Activated CD4-positive, alpha-beta T cell treated with anti-CD3 and anti-CD28 coated beads for 24 hours (primary cell): ENCODE data around the gene VPS11.
A peak's percentile ranks its signal among the peaks of the same experiment; 100 is the strongest.

Experiments
- DNase-seq, 2 donors: peaks; one replicate each; pipeline ENCODE4 v3.0.0-alpha.2; 2020; ENCODE audit warnings: low read depth in 2 of 2

The VPS11 gene

DNA sequence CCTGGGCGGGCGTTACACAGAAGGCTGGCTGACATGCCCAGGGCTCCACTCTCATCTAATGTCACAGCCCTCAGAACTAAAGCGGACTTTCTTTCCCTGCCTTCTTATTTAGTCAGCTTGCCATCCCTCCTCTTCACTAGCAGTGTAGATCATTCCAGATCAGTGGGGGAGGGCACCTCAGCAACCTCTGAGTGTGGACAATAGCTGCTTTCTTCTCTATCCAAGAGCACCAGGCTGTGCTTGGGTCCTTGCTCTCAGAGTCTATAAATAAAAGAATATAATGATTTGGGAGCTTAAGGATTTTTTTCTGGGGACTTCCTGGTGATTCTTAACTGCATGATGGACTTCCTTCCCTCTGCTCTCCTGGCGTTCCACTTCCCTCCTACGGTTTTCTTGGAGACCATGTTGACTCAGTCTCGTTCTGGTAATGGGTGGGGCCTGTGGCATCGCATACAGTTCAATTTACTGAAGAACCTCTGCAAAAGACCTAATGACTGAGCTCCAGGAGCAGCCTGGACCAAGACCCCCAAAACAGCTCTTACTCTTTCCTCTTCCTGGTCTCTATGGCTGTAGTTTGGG lies 14.2 kb downstream of the VPS11 start:
- no peak for DNase-seq

DNA sequence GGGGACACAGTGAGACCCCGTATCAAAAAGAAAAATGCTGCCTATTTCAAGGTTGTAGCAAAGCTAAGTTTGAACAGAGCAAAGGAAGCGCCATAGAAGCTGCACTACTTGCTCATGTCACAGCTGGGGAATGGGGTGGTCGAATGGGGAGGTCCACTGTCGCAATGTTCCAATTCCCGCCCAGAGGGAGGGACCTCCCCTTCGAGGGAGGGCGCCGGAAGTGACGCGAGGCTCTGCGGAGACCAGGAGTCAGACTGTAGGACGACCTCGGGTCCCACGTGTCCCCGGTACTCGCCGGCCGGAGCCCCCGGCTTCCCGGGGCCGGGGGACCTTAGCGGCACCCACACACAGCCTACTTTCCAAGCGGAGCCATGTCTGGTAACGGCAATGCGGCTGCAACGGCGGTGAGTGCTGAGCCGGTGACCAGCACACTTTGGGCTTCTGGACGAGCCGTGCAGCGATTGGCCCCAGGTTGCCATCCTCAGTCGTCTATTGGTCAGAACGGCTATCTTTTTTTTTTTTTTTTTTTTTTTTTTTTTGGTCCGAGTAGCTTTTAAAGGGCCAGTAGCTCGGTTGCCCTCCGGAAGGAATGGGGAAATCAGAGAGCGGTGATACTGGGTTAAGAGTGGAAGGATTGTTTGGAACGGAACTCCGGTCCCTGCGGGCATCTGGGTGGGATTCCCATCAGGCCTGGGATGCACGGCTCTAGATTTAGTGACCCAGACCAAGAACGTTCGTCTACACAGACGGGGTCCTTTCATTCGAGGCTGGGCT lies 17.2 kb downstream of the VPS11 start, which contains the start of gene HMBS:
Gene HMBS (plus strand): TSS at position 219 of the 774 bp plus-strand sequence. CDS start 153 bp downstream, at position 372.
- DNase-seq = peak; percentile 83 to 86

- no peak for DNase-seq
Observed at GRCh38 chr11:119085437-119085847, 17.8 kb downstream of the VPS11 start.

GRCh38 chr11:119087123-119087522 lies 19.5 kb downstream of the VPS11 start:
- DNase-seq = no peak

GRCh38 chr11:119087747-119088241 lies 20.2 kb downstream of the VPS11 start:
- DNase-seq = no peak

GRCh38 chr11:119088406-119088805 lies 20.8 kb downstream of the VPS11 start:
- DNase-seq = no peak

DNA sequence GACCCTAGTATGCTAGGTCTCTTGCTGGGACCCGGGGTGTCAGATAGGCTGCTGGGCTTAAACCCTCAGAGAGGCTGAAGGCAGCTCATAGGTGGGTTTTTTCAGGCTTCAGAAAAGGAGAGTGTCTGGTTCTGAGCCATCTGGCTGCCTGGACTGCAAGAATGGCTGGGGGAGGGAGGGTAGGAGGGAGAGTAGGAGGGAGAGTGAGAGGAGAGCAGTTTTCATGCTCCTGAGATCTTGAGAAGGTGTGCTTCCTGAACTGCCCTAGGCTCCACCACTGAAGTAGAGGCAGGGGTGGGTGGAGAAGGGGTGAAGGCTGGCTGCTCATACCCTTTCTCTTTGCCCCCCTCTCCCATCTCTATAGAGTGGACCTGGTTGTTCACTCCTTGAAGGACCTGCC lies 21.7 kb downstream of the VPS11 start:
- DNase-seq = no peak

- DNase-seq = no peak
Observed at GRCh38 chr11:119091178-119091577, 23.6 kb downstream of the VPS11 start.

- no peak for DNase-seq
Observed at GRCh38 chr11:119091966-119092879, 24.6 kb downstream of the VPS11 start.

- no peak for DNase-seq
Observed at GRCh38 chr11:119092880-119093842, 25.5 kb downstream of the VPS11 start.

DNA sequence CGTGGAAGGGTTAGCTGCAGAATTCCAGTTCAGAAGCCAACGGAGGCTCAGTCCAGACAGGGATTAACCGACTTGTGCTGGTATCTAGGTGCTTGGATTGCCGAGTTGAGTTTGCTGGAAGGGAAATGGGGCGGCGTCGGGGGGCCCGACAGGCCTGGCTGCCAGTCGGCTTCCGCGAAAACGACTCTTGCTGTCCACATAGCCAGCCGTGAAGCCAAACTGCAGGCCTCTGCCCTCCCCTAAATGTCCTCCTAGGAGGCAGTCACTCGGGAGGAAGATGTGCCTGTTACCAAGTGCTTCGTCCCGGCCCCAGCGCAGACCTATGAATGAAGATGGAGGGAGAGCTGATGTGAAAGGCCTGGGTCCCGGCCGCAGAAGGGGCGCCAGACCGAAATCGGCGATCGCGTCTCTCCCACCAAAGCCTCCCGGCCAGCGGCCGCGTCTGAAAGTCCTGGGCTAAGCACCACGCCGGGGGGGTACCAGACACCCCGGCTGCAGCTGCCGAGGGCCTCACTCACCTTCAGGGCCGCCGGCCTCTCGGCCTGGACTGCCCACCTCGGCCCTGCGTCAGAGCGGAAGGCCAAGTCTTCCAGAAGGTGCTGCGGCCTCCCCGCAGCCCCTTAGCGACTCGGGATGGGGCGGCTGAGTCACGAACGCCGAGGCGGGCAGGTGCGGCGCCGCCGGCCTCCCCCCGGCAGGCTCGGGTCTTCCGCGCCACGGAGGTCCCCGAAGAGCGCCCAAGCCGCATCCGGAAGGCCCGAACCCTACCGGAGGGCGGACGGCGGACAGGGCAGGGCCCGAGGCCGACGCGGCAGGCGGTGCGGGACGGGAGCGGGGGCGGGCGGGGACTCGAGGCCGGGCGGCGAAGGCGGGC lies 26.6 kb downstream of the VPS11 start:
- DNase-seq = no peak

DNA sequence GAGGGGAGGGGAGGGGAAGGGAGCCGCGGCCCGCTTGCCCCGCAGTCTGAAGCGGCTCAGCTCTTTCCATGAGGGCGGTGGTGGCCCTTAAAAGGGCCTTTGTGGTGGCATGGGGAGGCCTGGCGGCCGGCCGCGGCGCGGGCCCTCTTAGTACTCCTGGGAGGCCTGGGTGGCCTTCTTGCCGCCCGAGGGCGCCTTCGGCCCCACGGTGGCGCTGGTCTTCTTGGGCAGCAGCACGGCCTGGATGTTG lies 27.1 kb downstream of the VPS11 start:
- DNase-seq = no peak

DNA sequence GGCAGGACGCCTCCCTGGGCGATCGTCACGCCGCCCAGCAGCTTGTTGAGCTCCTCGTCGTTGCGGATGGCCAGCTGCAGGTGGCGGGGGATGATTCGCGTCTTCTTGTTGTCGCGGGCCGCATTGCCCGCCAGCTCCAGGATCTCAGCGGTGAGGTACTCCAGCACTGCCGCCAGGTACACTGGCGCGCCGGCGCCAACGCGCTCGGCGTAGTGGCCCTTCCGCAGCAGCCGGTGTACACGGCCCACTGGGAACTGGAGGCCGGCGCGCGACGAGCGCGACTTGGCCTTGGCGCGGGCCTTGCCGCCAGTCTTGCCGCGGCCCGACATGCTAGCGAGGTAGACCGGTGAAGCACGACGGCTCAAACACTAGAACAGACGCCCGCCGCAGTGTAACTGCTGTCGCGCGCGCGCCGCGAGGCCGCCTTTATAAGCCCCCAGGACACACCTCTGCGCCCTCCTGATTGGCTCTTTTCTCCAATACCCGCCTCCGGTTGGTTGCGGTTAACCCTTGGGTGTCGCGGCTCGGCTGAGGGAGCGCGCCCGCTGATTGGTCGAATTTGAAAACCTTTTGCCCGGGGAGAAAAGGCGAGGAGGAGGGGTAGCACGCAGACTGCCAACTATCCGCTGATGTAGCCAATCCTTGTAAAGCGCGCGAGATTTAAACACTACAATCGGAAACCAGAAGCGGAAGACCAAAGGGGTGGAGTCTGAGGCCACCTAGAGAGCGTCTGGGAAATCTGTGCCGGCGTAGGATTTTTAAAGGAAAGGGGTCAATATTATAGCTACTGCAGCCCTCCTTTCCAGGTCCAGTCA lies 27.7 kb downstream of the VPS11 start:
- peak; percentile 97 to 98 for DNase-seq

DNA sequence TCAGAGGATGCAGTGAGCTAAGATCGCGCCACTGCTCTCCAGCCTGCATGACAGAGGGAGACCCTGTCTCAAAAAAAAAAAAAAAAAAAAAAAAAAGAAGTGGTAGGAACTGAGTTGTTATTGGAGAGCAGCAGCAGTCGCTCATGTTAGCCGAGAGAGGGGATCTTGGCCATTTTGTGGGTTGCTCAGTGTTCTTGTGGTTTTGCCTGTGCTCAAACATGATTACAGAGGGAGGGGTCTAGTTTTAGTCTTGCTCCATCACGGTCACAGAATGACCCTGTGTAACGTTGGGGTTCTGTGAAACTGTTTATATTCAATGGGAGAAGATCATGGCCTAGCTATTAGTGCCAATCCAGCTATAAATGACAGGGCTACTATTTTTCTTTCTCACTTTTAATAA lies 32.1 kb downstream of the VPS11 start:
- no peak for DNase-seq

DNA sequence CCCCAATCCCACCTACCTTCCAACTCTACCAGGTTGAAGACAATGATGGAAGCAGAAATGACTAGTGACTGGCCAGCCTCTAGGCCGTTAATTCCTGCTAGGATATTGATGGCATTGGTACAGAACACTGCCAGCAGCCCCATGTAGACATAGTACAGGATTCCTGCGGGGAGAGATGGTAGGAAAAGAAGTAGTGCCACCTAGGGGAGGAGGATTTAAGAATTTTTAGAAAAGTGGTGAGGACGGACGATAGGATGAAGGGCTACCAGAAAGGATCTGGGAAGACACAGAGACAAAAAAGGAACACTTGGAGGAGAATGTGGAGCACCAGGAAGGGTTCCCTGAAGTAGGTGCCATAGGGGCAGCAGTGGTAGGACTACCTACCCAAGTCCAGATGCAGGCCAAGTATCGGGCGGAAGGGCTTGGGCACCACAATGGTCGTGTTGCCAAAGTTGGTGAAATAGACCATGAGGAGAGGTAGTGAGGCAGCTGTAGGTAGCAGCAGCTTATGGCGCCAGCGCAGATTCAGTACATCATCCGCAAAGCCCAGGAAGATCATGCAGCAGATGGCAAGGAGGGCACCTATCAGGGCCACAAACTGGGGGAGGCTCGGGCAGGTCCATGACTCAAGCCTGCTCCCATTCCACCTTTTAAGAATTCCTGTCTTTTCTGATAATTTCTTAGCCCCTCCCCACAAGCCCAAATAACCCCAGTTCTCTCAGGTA lies 32.8 kb downstream of the VPS11 start:
- no peak for DNase-seq

DNA sequence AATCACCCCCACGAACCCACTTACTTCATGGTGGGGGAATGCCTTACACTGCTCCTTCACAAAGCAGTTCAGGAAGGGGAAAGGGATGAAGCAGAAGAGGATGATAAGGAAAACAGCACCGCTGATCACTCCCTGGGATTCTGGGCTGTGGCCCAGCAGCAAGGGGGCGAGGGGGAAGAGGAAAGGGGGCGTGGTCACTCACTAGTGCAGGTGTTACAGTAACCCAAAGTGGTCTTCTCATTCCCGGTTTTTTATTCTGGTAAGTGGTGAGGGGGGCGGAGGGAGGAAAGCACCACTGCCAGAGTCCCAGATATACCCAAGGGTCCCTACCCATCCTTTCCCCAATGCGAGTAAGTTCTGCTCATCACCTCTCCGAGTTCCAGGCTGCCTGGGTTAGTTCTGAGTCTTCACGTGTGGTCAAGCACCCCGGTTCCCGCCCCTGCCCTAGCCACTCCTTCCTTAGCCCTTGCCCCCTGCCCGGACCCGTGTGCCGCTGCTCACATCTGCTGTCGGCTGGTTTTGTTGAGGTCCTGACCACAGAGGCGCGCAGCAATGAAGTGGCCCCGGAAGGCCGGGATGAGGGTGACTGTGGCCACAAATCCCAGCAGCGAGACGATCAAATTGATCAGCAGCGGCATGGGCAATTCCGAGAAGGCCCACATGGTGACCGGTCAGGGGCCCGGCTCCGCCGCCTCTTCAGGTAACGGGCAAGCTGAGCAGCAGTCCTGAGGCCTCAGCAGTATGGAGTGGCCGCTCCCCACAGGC lies 33.6 kb downstream of the VPS11 start:
- DNase-seq = no peak

DNA sequence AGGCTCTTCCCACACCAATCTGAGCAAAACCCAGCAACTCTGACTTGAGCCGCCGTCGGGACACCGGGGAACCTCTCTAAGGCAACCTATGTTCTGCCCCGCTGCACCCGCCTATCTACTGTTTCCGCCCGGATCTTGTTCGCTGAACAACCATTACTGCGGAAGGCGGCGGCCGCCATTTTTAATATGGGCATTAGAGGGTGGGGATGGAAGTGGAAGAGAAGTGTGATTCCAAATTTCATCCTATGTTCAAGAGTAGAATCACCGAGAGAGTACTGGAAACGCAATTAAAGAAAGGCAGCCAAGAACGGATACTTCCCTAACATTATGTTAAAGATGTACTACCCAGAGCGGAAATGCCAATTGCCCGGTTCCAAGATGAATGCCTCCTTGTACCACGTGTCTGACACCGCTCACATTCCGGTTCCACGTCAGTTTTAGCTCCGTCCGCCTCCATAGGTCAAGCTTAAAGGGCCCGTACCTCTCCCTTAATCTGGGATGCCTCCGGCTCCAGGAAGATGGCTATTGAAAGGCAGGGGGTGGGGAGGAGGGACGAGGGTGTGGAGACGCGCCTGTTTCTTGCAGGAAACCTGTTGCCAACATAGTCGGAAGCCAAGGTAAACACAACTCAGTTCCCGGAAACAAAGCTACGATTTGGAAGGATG lies 34.3 kb downstream of the VPS11 start, which contains the start of gene DPAGT1:
Gene DPAGT1 (minus strand): TSS at position 95 of the 665 bp plus-strand sequence. CDS start 198 bp downstream, outside the sequence.
- DNase-seq = peak; percentile 74 to 81
